A673 (cell line): ENCODE data around the gene ATP2A3. TPM values are rescaled to one million over a fixed set of nuclear protein-coding genes. Genes with fewer than 3 reads are reported as not detected.
A peak's percentile ranks its signal among the peaks of the same experiment; 100 is the strongest.

Experiments used
- BruUV-seq: library from RNA; stranded (reverse); fragments of 400-500 nt; replicated peaks from 2 replicates; lab custom pipeline; 2021; lab: Mats Ljungman, UMichigan
- CTCF ChIA-PET: fragments of 300-600 bp; sonication (Branson Sonifier 250); formaldehyde crosslinking; loops from one replicate; lab custom pipeline; 2022; ENCODE audit warnings: antibody characterized with exemption; lab: Charles Lee
- POLR2A ChIA-PET: fragments of 300-600 bp; sonication (Branson Sonifier 250); formaldehyde crosslinking; loops from one replicate; lab custom pipeline; 2022; ENCODE audit warnings: antibody characterized with exemption; ENCODE audit not compliant: low non-redundant PET; lab: Charles Lee
- DNase-seq: peaks from one replicate; pipeline ENCODE4 v3.0.0-alpha.2; 2015; ENCODE audit warnings: low spot score
- H3K27ac ChIP-seq: fragments of 200-600 bp; sonication (generic); 2 replicates; pipeline ENCODE4 v1.5.1; 2016; ENCODE audit warnings: mixed run types, low read depth, mild to moderate bottlenecking, mixed read lengths, antibody characterized with exemption, low read length; ENCODE audit not compliant: poor library complexity, severe bottlenecking
- H3K27me3 ChIP-seq: fragments of 200-600 bp; sonication (generic); replicated peaks from 2 replicates; pipeline ENCODE4 v1.6.1; 2017; ENCODE audit warnings: mixed run types, low read depth, mild to moderate bottlenecking, mixed read lengths, antibody characterized with exemption, low read length; ENCODE audit not compliant: insufficient read depth, poor library complexity
- H3K36me3 ChIP-seq: fragments of 200-600 bp; sonication (generic); 2 replicates; pipeline ENCODE4 v1.6.1; 2016; ENCODE audit warnings: mixed run types, mild to moderate bottlenecking, mixed read lengths, antibody characterized with exemption, low read length; ENCODE audit not compliant: insufficient read depth, poor library complexity, severe bottlenecking
- H3K4me1 ChIP-seq: fragments of 200-600 bp; sonication (generic); 2 replicates; pipeline ENCODE4 v1.6.1; 2017; ENCODE audit warnings: mixed run types, mild to moderate bottlenecking, mixed read lengths, antibody characterized with exemption, low read length; ENCODE audit not compliant: insufficient read depth, poor library complexity, severe bottlenecking
- H3K4me3 ChIP-seq: fragments of 200-600 bp; sonication (generic); 2 replicates; pipeline ENCODE4 v1.5.1; 2016; ENCODE audit warnings: low read depth, mixed run types, mild to moderate bottlenecking, mixed read lengths, low read length; ENCODE audit not compliant: poor library complexity, severe bottlenecking
- H3K9me3 ChIP-seq: fragments of 200-600 bp; sonication (generic); 2 replicates; pipeline ENCODE4 v1.6.1; 2016; ENCODE audit warnings: mixed run types, low read depth, mild to moderate bottlenecking, mixed read lengths, antibody characterized with exemption, low read length; ENCODE audit not compliant: poor library complexity, severe bottlenecking
- CTCF ChIP-seq: fragments of 300-800, 200-600 bp; sonication (generic); conservative IDR thresholded peaks from 2 replicates; pipeline ENCODE4 v1.5.1; 2017; ENCODE audit warnings: low read depth, mild to moderate bottlenecking, antibody characterized with exemption, low read length, moderate library complexity, mixed read lengths
- EZH2 ChIP-seq: fragments of 200-600 bp; sonication (generic); IDR thresholded peaks from 2 replicates; pipeline ENCODE4 v1.6.1; 2017; ENCODE audit warnings: borderline replicate concordance, low read depth, mild to moderate bottlenecking, mixed read lengths, antibody characterized with exemption, low read length; ENCODE audit not compliant: poor library complexity, severe bottlenecking
- intact Hi-C: fragments of 100-400 bp; cut with micrococcal nuclease; formaldehyde crosslinking; loops from one replicate; pipeline ENCODE4 v1.10.0; 2022; ENCODE audit not compliant: unreplicated experiment
- total RNA-seq: library from RNA; stranded (reverse); gene quantifications from 2 replicates; pipeline ENCODE4 v1.2.3, GENCODE V29; 2021

The ATP2A3 gene
- total RNA-seq, 1 experiment from 2014 or later: 0.17 TPM

GRCh38 chr17:3893720-3894116 lies 70.5 kb downstream of the ATP2A3 start:
- no peak for DNase-seq
- intact Hi-C loops: no loop called here
- Histone ChIP-seq H3K27me3 (no peaks in the 10 kb centered on the region), H3K9me3 (no peaks in the 10 kb centered on the region), H3K4me1 (peaks cover 41% of the 10 kb centered on the region), H3K4me3 (peak overlapping the region; percentile 74), H3K27ac (no peak overlapping the region), H3K36me3 (no peaks in the 10 kb centered on the region)
- ChIA-PET POLR2A (interaction anchor here (0.5 kb wide), 1 partner anchor 9 kb away, joined by 3 read pairs; no protein-coding TSS in a partner anchor), CTCF (no interaction called here)
- TF ChIP-seq CTCF: no peak
- TF ChIP-seq EZH2: no peak
- no TSS peak for BruUV-seq

- no TSS peak for BruUV-seq
- H3K27me3 ChIP-seq: no peaks in the 10 kb centered on the region
- no peak for TF ChIP-seq CTCF
- no peak for TF ChIP-seq EZH2
- intact Hi-C loops: no loop called here
- H3K27ac ChIP-seq: peak within 1 kb of the TSS; percentile 61
- H3K9me3 ChIP-seq: no peaks in the 10 kb centered on the region
- peaks cover 46% of the 10 kb centered on the region for H3K4me1 ChIP-seq
- no peaks in the 10 kb centered on the region for H3K36me3 ChIP-seq
- H3K4me3 ChIP-seq: peak within 1 kb of the TSS; percentile 74
- ChIA-PET CTCF (interaction anchor here (1.0 kb wide), 1 partner anchor 47 kb away, joined by 3 read pairs; the partner anchor contains the start of gene NCBP3), POLR2A (interaction anchor here (0.5 to 0.6 kb wide), 2 partner anchors 11 to 48 kb away, joined by 3 to 8 read pairs; no protein-coding TSS in a partner anchor)
- DNase-seq: peak; percentile 92
These were observed 71.1 kb downstream of the ATP2A3 start, which contains the start of gene CAMKK1 for GRCh38 chr17:3893003-3893719. CAMKK1 (minus strand) TSS chr17:3893053; CDS start chr17:3885687, 7,366 bp downstream.

- TF ChIP-seq EZH2 (no peak), CTCF (no peak)
- DNase-seq: peak; percentile 64
- H3K4me3 ChIP-seq: peak overlapping the region; percentile 74
- CTCF ChIA-PET: interaction anchor here (0.5 to 1.0 kb wide), 2 partner anchors 10 to 46 kb away, joined by 3 to 5 read pairs; partner anchors contain the start of gene NCBP3
- intact Hi-C loops: no loop called here
- H3K9me3 ChIP-seq: no peaks in the 10 kb centered on the region
- no peaks in the 10 kb centered on the region for H3K27me3 ChIP-seq
- H3K4me1 ChIP-seq: peaks cover 51% of the 10 kb centered on the region
- POLR2A ChIA-PET: interaction anchor here (0.6 kb wide), 2 partner anchors 12 to 221 kb away, joined by 3 to 8 read pairs; no protein-coding TSS in a partner anchor
- H3K27ac ChIP-seq: no peak overlapping the region
- H3K36me3 ChIP-seq: no peaks in the 10 kb centered on the region
- no TSS peak for BruUV-seq
These were observed 71.9 kb downstream of the ATP2A3 start for GRCh38 chr17:3892095-3892998.
